GM10266 (cell line): Measurements from ENCODE around the gene USP47.

Experiments used
- DNase-seq: peaks from one replicate; pipeline ENCODE4 v3.0.0; 2012; ENCODE audit errors: extremely low spot score
- TF ChIP-seq, protein P1 (sequence below): IDR thresholded peaks from 2 replicates; pipeline ENCODE4 v1.5.1; 2012; ENCODE audit warnings: mild to moderate bottlenecking, low read depth; ENCODE audit not compliant: control insufficient read depth, insufficient read depth; ENCODE audit errors: missing control alignments

The USP47 gene

DNA sequence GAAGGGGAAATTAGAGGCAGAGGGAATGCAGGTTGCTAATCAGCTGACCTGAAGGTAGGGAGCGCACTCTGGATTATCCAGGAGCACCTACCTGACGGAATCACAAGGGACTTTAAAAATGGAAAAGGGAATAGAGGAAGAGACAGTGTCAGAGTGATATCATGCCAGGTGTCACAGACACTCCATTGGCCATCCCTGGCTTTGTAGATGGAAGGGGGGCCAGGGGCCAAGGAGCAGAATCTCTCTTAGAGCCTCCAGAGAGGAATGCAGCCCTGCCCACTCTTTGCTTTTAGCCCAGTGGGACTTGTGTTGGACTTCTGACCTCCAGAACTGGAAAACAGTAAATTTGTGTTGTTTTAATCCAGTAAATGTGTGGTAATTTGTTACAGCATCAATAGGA, 128.8 kb downstream of the USP47 start:
- no peak for DNase-seq
- TF ChIP-seq, protein P1, sequence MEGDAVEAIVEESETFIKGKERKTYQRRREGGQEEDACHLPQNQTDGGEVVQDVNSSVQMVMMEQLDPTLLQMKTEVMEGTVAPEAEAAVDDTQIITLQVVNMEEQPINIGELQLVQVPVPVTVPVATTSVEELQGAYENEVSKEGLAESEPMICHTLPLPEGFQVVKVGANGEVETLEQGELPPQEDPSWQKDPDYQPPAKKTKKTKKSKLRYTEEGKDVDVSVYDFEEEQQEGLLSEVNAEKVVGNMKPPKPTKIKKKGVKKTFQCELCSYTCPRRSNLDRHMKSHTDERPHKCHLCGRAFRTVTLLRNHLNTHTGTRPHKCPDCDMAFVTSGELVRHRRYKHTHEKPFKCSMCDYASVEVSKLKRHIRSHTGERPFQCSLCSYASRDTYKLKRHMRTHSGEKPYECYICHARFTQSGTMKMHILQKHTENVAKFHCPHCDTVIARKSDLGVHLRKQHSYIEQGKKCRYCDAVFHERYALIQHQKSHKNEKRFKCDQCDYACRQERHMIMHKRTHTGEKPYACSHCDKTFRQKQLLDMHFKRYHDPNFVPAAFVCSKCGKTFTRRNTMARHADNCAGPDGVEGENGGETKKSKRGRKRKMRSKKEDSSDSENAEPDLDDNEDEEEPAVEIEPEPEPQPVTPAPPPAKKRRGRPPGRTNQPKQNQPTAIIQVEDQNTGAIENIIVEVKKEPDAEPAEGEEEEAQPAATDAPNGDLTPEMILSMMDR, result no peak

DNA sequence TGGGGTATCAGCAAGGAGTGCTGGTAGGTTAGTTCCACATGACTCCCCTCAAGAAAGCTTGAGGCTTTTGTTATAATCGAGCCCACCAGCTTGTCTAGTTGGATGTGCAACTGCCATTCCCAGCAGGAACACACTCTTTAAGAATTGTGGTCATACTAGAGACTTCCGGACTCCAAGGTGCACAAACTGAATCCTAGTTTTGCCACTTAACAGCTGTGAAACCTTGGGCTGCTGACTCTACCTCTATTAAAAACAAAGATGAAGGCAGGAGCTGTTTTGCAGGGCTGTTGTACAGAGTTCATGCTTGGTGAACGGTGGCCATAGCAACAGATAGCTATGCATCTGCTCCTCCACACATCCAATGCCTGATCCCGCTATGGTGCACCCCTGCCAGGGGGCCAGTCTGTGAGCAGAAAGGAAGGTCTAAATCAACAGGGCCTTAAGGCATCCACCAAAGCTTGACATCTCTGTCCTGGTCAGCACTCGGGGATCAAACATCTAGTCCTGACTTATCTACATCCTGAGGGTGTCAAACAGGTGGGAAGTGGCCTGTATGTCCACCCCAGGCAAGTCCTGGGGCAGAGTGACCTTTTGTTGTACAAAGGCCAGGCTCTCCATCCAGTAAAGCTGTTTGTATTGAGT, 130.3 kb downstream of the USP47 start:
- DNase-seq, result no peak
- TF ChIP-seq, protein P1, result no peak

DNA sequence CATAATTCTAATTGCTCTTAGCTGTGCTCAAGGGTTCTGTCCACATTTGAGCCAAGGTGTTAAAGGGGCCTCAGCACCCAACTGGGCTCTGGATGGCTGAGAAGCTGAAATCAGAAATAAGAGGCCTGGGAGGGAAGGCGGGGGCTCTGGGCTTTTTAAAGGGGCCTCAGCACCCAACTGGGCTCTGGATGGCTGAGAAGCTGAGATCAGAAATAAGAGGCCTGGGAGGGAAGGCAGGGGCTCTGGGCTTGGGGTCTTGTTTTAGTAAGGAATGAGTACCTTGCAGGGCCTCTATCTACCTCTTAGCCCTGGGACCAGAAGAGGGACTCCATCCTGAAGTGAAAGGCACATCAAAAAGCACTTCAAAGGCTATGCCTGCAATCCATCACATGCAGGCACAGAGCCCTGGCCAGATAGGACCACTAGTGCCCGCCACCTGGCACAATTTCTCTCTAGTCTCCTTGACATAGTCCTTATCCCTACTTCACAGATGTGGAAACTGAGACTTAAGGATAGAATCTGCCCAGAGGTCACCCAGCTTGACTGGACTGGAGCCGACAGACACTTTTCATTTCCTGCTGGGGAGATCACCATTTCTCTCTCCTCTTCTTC, 131.1 kb downstream of the USP47 start:
- TF ChIP-seq, protein P1, result no peak

DNA sequence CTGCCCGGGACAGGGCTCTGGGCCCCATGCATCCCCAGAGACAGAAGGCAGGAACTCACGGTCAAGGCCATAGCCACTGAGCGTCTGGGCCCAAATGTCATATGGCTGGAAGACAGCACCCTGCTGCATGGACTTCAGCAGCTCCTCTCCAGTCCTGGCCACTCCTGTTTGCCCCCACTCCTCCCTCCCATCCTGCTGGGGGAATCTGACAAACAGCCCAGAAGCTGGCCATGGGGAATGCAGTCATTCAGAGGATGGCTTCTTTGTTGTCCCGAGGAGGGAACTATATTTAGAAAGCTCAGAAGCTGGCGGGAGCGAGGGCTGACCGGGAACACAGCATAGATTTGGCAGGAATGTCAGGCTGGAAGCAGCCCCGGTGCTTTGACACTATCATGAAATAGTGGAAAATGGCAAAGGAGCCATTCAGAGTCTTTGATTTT, 131.6 kb downstream of the USP47 start:
- TF ChIP-seq, protein P1, result no peak
- DNase-seq, result no peak

More for the DNA sequence above, 131.1 kb downstream of the USP47 start:
- no peak for DNase-seq

DNA sequence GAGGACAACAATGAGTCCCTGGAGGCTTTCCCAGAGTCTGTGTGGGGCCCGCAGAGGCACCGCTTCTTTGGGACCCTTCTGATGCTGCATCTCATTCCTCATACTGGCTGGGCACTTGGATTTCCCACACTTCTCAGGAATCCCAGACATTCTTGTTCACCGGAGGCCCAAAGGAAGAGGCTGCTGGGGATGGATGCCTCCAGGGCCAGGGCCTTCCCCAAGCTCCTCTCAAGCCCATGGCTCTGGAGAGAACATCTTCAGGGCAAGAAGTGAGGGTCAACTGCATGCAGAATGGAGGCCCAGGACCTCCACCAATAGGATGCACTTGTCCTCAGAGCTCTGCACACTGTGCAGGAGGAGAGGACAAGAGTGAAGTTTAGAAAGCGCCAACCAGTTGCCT, 132.1 kb downstream of the USP47 start:
- TF ChIP-seq, protein P1, result no peak
- DNase-seq, result no peak

DNA sequence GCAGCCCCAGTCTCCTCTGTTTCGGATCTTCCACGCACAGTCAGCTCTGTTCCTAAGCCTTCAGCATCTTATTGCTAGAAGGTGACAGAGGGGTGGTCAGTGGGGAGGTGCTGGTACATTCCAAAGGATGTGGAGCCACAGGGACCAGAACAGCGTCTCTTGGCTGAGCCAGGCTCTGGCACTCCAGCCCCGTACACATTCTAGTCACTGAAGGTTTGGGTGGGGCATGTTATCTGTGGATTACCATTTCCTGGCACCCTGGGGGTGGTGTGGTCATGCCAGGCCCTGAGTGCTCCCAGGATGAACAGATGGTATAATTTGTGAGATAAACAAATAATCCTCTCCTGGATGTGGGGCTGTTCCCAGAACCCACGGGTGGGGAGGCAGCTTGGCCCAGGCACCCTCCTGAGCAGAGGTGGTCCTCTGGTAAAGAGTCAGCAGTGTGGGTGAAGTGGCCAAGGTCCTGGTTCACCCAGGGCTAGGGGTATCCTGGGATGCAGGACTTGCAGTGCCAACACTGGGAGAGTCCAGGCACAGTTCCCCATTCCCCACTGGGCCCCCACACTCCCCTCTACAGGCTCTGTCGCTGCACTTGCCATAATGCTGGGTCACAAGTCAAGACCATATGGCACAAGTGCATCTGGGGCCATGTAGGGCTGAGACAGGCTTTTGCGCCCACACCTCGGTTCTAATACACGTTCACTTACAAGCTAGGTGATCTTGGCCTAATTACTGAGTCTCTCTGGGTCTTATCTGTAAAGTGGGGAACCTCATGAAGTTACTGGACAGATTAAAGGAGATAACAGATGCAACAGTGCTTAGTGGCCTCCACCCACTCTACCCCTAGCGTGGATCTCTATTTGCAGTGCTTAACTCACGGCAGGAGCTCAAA, 133.7 kb downstream of the USP47 start:
- TF ChIP-seq, protein P1, result no peak
- no peak for DNase-seq
